HG02759 (cell line): ENCODE results near the gene RBM4B.
A peak's percentile ranks its signal among the peaks of the same experiment; 100 is the strongest.
"Not testable (repeated sequence)": the region's sequence is repeated elsewhere in the genome, so short reads cannot be mapped to it uniquely, and the experiment has no call there.

Experiments used
- ATAC-seq: cut with Tn5 transposase; IDR thresholded peaks from one replicate; pipeline ENCODE4 v1.9.1; 2021; ENCODE audit warnings: mild to moderate bottlenecking, moderate library complexity; ENCODE audit not compliant: unreplicated experiment

Gene RBM4B

GRCh38 chr11:66643745-66644437 lies 33.8 kb downstream of the RBM4B start:
- no peak for ATAC-seq

GRCh38 chr11:66641834-66642233 lies 35.9 kb downstream of the RBM4B start:
- ATAC-seq, result no peak

GRCh38 chr11:66639814-66640340 lies 37.8 kb downstream of the RBM4B start:
- not testable (repeated sequence) for ATAC-seq

GRCh38 chr11:66639066-66639813 lies 38.4 kb downstream of the RBM4B start:
- no peak for ATAC-seq

- ATAC-seq, result peak; percentile 93
These were observed 39.3 kb downstream of the RBM4B start, which contains the start of gene RBM4 for GRCh38 chr11:66638177-66639065. TSS of gene RBM4 (plus strand) at chr11:66638703. CDS start at chr11:66639712, 1,009 bp downstream.

- no peak for ATAC-seq
These were observed 40.0 kb downstream of the RBM4B start for GRCh38 chr11:66637557-66638176.

GRCh38 chr11:66636411-66636810 lies 41.3 kb downstream of the RBM4B start:
- no peak for ATAC-seq

GRCh38 chr11:66632952-66633351 lies 44.7 kb downstream of the RBM4B start:
- no peak for ATAC-seq

GRCh38 chr11:66631883-66632282 lies 45.8 kb downstream of the RBM4B start:
- ATAC-seq, result no peak

- no peak for ATAC-seq
These were observed 48.3 kb downstream of the RBM4B start for GRCh38 chr11:66629356-66629755.

GRCh38 chr11:66628061-66628603 lies 49.6 kb downstream of the RBM4B start:
- no peak for ATAC-seq

GRCh38 chr11:66626926-66627325 lies 50.8 kb downstream of the RBM4B start:
- ATAC-seq, result no peak

- ATAC-seq, result no peak
These were observed 51.3 kb downstream of the RBM4B start for GRCh38 chr11:66626382-66626781.

GRCh38 chr11:66625752-66626149 lies 51.9 kb downstream of the RBM4B start:
- no peak for ATAC-seq

- ATAC-seq, result no peak
These were observed 52.5 kb downstream of the RBM4B start for GRCh38 chr11:66625041-66625751.

- no peak for ATAC-seq
These were observed 53.2 kb downstream of the RBM4B start for GRCh38 chr11:66624450-66624849.

GRCh38 chr11:66619080-66619554 lies 58.6 kb downstream of the RBM4B start:
- no peak for ATAC-seq

- ATAC-seq, result no peak
These were observed 60.4 kb downstream of the RBM4B start for GRCh38 chr11:66617155-66617834.
